Measurements from ENCODE around the gene STARD8. TPM values are rescaled to one million over a fixed set of nuclear protein-coding genes. Genes with fewer than 3 reads are reported as not detected.

Gene STARD8
- polyA plus RNA-seq, 4 donors = 11.4 to 21.2 (median 17.3) TPM

GRCh38 chrX:68658530-68658929, 11.1 kb downstream of the STARD8 start:
- peak in 1 of 4 donors; percentile 22 for DNase-seq (ENCODE audit: low read depth in 4 of 4, low spot score in 3 of 4)

- DNase-seq (ENCODE audit: low read depth in 4 of 4, low spot score in 3 of 4) = no peak
Measured at GRCh38 chrX:68659385-68659784, 11.9 kb downstream of the STARD8 start.

- DNase-seq (ENCODE audit: low read depth in 4 of 4, low spot score in 3 of 4) = no peak
Measured at GRCh38 chrX:68659786-68660185, 12.3 kb downstream of the STARD8 start.

GRCh38 chrX:68660746-68661145, 13.3 kb downstream of the STARD8 start:
- no peak for DNase-seq (ENCODE audit: low read depth in 4 of 4, low spot score in 3 of 4)

- DNase-seq (ENCODE audit: low read depth in 4 of 4, low spot score in 3 of 4) = no peak
Measured at GRCh38 chrX:68665502-68665901, 18.0 kb downstream of the STARD8 start.

- no peak for DNase-seq (ENCODE audit: low read depth in 4 of 4, low spot score in 3 of 4)
Measured at GRCh38 chrX:68666580-68666979, 19.1 kb downstream of the STARD8 start.

GRCh38 chrX:68669094-68669860, 21.8 kb downstream of the STARD8 start:
- no peak for DNase-seq (ENCODE audit: low read depth in 4 of 4, low spot score in 3 of 4)

- DNase-seq (ENCODE audit: low read depth in 4 of 4, low spot score in 3 of 4) = no peak
Measured at GRCh38 chrX:68669871-68670270, 22.4 kb downstream of the STARD8 start.

- DNase-seq (ENCODE audit: low read depth in 4 of 4, low spot score in 3 of 4) = no peak
Measured at GRCh38 chrX:68671221-68671620, 23.8 kb downstream of the STARD8 start.

- no peak for DNase-seq (ENCODE audit: low read depth in 4 of 4, low spot score in 3 of 4)
Measured at GRCh38 chrX:68672581-68673318, 25.3 kb downstream of the STARD8 start.

- DNase-seq (ENCODE audit: low read depth in 4 of 4, low spot score in 3 of 4) = no peak
Measured at GRCh38 chrX:68675571-68675970, 28.1 kb downstream of the STARD8 start.

- DNase-seq (ENCODE audit: low read depth in 4 of 4, low spot score in 3 of 4) = no peak
Measured at GRCh38 chrX:68676335-68676734, 28.9 kb downstream of the STARD8 start.

GRCh38 chrX:68677998-68678397, 30.5 kb downstream of the STARD8 start:
- no peak for DNase-seq (ENCODE audit: low read depth in 4 of 4, low spot score in 3 of 4)

GRCh38 chrX:68681443-68681941, 34.0 kb downstream of the STARD8 start:
- DNase-seq (ENCODE audit: low read depth in 4 of 4, low spot score in 3 of 4) = no peak

GRCh38 chrX:68682790-68683189, 35.3 kb downstream of the STARD8 start:
- DNase-seq (ENCODE audit: low read depth in 4 of 4, low spot score in 3 of 4) = no peak

- DNase-seq (ENCODE audit: low read depth in 4 of 4, low spot score in 3 of 4) = no peak
Measured at GRCh38 chrX:68683580-68683979, 36.1 kb downstream of the STARD8 start.

GRCh38 chrX:68684291-68684918, 36.9 kb downstream of the STARD8 start:
- DNase-seq (ENCODE audit: low read depth in 4 of 4, low spot score in 3 of 4) = no peak

GRCh38 chrX:68684919-68685304, 37.4 kb downstream of the STARD8 start:
- no peak for DNase-seq (ENCODE audit: low read depth in 4 of 4, low spot score in 3 of 4)

GRCh38 chrX:68685685-68686084, 38.2 kb downstream of the STARD8 start:
- DNase-seq (ENCODE audit: low read depth in 4 of 4, low spot score in 3 of 4) = no peak

GRCh38 chrX:68686097-68686977, 38.9 kb downstream of the STARD8 start:
- no peak for DNase-seq (ENCODE audit: low read depth in 4 of 4, low spot score in 3 of 4)

Data from left renal pelvis (tissue), 4 donors.